NOMO-1 (cell line): Measurements from ENCODE around the gene DND1.
"Not testable (repeated sequence)": the region's sequence is repeated elsewhere in the genome, so short reads cannot be mapped to it uniquely, and the experiment has no call there.

Source experiments
- DNase-seq, 2 experiments: peaks; one replicate each; lab custom pipeline; 2025; ENCODE audit not compliant: unreplicated experiment in 2 of 2; lab: John Stamatoyannopoulos, UW

DND1 gene

GRCh38 chr5:140673187-140673976, at the start of gene DND1:
DND1 (minus strand) TSS chr5:140673576; CDS start chr5:140673542, 34 bp downstream.
- no peak for DNase-seq

- DNase-seq, result not testable (repeated sequence)
Measured at GRCh38 chr5:140721395-140721794, 48.0 kb upstream of the DND1 start.

GRCh38 chr5:140720738-140721137, 47.4 kb upstream of the DND1 start:
- peak; percentile 21 to 31 for DNase-seq

GRCh38 chr5:140718266-140718592, 44.9 kb upstream of the DND1 start:
- no peak for DNase-seq

GRCh38 chr5:140716238-140716637, 42.9 kb upstream of the DND1 start:
- not testable (repeated sequence) for DNase-seq

- DNase-seq, result no peak
Measured at GRCh38 chr5:140713562-140714094, 40.3 kb upstream of the DND1 start.

- DNase-seq, result no peak
Measured at GRCh38 chr5:140711794-140712193, 38.4 kb upstream of the DND1 start.

GRCh38 chr5:140710899-140711552, 37.6 kb upstream of the DND1 start:
- peak; percentile 79 to 87 for DNase-seq

GRCh38 chr5:140708787-140709186, 35.4 kb upstream of the DND1 start:
- DNase-seq, result not testable (repeated sequence)

- DNase-seq, result no peak
Measured at GRCh38 chr5:140707812-140708211, 34.4 kb upstream of the DND1 start.

- DNase-seq, result peak; percentile 95 to 98
Measured at GRCh38 chr5:140700177-140701144, 27.1 kb upstream of the DND1 start, which contains the start of gene ZMAT2. ZMAT2 (plus strand) TSS chr5:140700447; CDS start chr5:140700461, 14 bp downstream.

- DNase-seq, result no peak
Measured at GRCh38 chr5:140696891-140697492, 23.6 kb upstream of the DND1 start.

- DNase-seq, result no peak
Measured at GRCh38 chr5:140694276-140694675, 20.9 kb upstream of the DND1 start.

GRCh38 chr5:140690941-140691924, 17.9 kb upstream of the DND1 start, which contains the start of the genes HARS1 and HARS2:
HARS1 (minus strand) TSS chr5:140691370; CDS start chr5:140691304, 66 bp downstream.
HARS2 (plus strand) TSS chr5:140691455; CDS start chr5:140691649, 194 bp downstream.
- peak; percentile 85 to 92 for DNase-seq

- DNase-seq, result no peak
Measured at GRCh38 chr5:140690376-140690932, 17.1 kb upstream of the DND1 start.

GRCh38 chr5:140678993-140679392, 5.6 kb upstream of the DND1 start:
- no peak for DNase-seq

- DNase-seq, result no peak
Measured at GRCh38 chr5:140677947-140678346, 4.6 kb upstream of the DND1 start.

GRCh38 chr5:140674629-140675028, 1.3 kb upstream of the DND1 start:
- no peak for DNase-seq

- DNase-seq, result no peak
Measured at GRCh38 chr5:140674211-140674610, 835 bp upstream of the DND1 start.
